IMR-90 (cell line): Measurements from ENCODE around the gene SYTL3.

ENCODE experiments used
- BHLHE40 ChIP-seq: fragments of 150-350 bp; IDR thresholded peaks from 2 replicates; pipeline ENCODE4 v1.6.1; 2016; ENCODE audit warnings: mild to moderate bottlenecking, low read depth, low read length
- CTCF ChIP-seq: conservative IDR thresholded peaks from 2 replicates; pipeline ENCODE4 v1.5.1; 2012; ENCODE audit warnings: mild to moderate bottlenecking, low read depth, low read length, improper control_type of control experiment
- POLR2A ChIP-seq: IDR thresholded peaks from 2 replicates; pipeline ENCODE4 v1.6.1; 2012; ENCODE audit warnings: mild to moderate bottlenecking, low read depth, low read length
- RAD21 ChIP-seq: IDR thresholded peaks from 2 replicates; pipeline ENCODE4 v1.6.1; 2012; ENCODE audit warnings: low read length, improper control_type of control experiment
- RFX5 ChIP-seq: IDR thresholded peaks from 2 replicates; pipeline ENCODE4 v1.8.0; 2012; ENCODE audit warnings: low read depth, mild to moderate bottlenecking, low read length, moderate library complexity

- no peak for TF ChIP-seq CTCF
- no peak for TF ChIP-seq RFX5
- no peak for TF ChIP-seq BHLHE40
- TF ChIP-seq POLR2A: no peak
- TF ChIP-seq RAD21: no peak
These were observed 80.2 kb downstream of the SYTL3 start for GRCh38 chr6:158729906-158730540.
